Measurements from ENCODE around the gene PRRT4. TPM values are rescaled to one million over a fixed set of nuclear protein-coding genes. Genes with fewer than 3 reads are reported as not detected.

PRRT4 gene
- total and polyA plus RNA-seq, 9 of the 15 experiments (the other 6 are each of a cell fraction or from before 2014, with no cell fraction given): not detected

DNA sequence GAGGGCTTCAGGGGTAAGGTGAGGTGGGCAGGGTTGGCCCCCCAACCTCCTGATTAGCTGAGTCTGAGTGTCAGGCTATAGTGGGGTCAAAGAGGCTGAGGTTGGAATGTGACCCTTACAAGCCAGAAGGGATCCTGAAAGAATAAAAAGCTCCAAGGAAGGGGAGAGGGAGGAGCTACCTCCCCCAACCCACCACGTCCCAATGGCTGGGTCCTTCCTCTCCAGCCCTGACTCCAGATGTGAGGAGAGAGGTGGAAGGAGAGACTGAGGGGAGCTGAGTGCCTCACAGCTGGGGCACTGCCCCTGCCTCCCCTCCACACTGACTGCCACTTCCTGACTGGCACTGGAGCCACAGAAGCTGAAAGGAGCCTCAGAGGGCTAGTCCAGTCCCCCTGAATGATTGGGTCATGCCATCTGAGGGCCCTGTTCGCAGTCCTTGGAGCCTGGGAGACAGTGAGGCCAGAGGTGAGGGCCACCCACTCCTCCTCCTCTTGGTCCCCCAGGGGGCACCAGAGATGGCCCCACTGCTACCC lies 27.7 kb upstream of the PRRT4 start:
- no peak overlapping the region for H3K4me2 ChIP-seq (ENCODE audit: insufficient read depth, low read length)
- no peaks in the 10 kb centered on the region for H3K79me2 ChIP-seq (ENCODE audit: control insufficient read depth, insufficient read depth, low read length)
- no peak overlapping the region for H3K4me3 ChIP-seq
- WGBS (ENCODE audit: insufficient coverage, low coverage, missing lambda C conversion rate): 14% methylated on average over 2 of the region's 2 CpGs
- POLR2A ChIA-PET: interaction anchor here (0.6 to 2.3 kb wide), 9 partner anchors 9 to 1223 kb away, joined by 3 to 13 read pairs (median 4); no protein-coding TSS in a partner anchor
- peaks cover 0 to 15% of the 10 kb centered on the region in 2 experiments; a peak in 3 of 5 replicates for H3K4me1 ChIP-seq (replicated peaks in 1 of 2; ENCODE audit: control insufficient read depth in 2 of 2, insufficient read depth in 2 of 2, low read length in 2 of 2)
- in situ Hi-C loops (cut with MboI) (no loop called here), intact Hi-C loops (cut with micrococcal nuclease) (loop anchor here (10.0 kb wide), 1 partner anchor 154 kb away; no protein-coding TSS in a partner anchor)
- no peaks in the 10 kb centered on the region for H3K27me3 ChIP-seq (ENCODE audit: control insufficient read depth in 2 of 2, insufficient read depth in 2 of 2, low read length in 2 of 2)
- DNase-seq (ENCODE audit: extremely low read depth in 1 of 4, low spot score in 3 of 4): peak in 2 of 4 experiments; percentile 41 to 45
- peak overlapping the region in 1 of 2 experiments; percentile 56; a peak in 2 of 4 replicates for H3K9ac ChIP-seq (ENCODE audit: insufficient read depth in 1 of 2, low read depth in 2 of 2, low read length in 2 of 2)
- BruUV-seq (replicated peaks): no TSS peak
- TF ChIP-seq PYGO2 (tag; IDR thresholded peaks at IDR 0.05) (no peak), SRSF9 (IDR thresholded peaks at IDR 0.05; ENCODE audit: borderline replicate concordance, low read depth, low read length) (no peak), ZBTB7A (IDR thresholded peaks at IDR 0.05; ENCODE audit: borderline replicate concordance, control insufficient read depth, low read depth, low read length) (peak; percentile 61; the same call in 1 of the 2 replicates), ZNF175 (CRISPR knock-in tag; IDR thresholded peaks at IDR 0.05; ENCODE audit: low read depth) (no peak), TSC22D4 (tag; IDR thresholded peaks at IDR 0.05) (no peak), RB1 (IDR thresholded peaks at IDR 0.05; ENCODE audit: low read depth) (no peak), HEY1 (CRISPR knock-in tag; IDR thresholded peaks at IDR 0.05; ENCODE audit: borderline replicate concordance) (no peak)
- TF ChIP-seq, protein P1, sequence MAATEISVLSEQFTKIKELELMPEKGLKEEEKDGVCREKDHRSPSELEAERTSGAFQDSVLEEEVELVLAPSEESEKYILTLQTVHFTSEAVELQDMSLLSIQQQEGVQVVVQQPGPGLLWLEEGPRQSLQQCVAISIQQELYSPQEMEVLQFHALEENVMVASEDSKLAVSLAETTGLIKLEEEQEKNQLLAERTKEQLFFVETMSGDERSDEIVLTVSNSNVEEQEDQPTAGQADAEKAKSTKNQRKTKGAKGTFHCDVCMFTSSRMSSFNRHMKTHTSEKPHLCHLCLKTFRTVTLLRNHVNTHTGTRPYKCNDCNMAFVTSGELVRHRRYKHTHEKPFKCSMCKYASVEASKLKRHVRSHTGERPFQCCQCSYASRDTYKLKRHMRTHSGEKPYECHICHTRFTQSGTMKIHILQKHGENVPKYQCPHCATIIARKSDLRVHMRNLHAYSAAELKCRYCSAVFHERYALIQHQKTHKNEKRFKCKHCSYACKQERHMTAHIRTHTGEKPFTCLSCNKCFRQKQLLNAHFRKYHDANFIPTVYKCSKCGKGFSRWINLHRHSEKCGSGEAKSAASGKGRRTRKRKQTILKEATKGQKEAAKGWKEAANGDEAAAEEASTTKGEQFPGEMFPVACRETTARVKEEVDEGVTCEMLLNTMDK (IDR thresholded peaks at IDR 0.05; ENCODE audit: borderline replicate concordance, insufficient read depth, low read depth, low read length, poor library complexity, severe bottlenecking): peak; percentile 91
- TF ChIP-seq, protein P2, sequence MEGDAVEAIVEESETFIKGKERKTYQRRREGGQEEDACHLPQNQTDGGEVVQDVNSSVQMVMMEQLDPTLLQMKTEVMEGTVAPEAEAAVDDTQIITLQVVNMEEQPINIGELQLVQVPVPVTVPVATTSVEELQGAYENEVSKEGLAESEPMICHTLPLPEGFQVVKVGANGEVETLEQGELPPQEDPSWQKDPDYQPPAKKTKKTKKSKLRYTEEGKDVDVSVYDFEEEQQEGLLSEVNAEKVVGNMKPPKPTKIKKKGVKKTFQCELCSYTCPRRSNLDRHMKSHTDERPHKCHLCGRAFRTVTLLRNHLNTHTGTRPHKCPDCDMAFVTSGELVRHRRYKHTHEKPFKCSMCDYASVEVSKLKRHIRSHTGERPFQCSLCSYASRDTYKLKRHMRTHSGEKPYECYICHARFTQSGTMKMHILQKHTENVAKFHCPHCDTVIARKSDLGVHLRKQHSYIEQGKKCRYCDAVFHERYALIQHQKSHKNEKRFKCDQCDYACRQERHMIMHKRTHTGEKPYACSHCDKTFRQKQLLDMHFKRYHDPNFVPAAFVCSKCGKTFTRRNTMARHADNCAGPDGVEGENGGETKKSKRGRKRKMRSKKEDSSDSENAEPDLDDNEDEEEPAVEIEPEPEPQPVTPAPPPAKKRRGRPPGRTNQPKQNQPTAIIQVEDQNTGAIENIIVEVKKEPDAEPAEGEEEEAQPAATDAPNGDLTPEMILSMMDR (IDR thresholded peaks at IDR 0.05 in 2 of 3, conservative IDR thresholded peaks at IDR 0.05 in 1 of 3; ENCODE audit: insufficient read depth in 2 of 3, low read depth in 1 of 3, low read length in 3 of 3): peak; percentile 16 to 33 (median 32); a peak in 4 of 6 replicates
- H3K9me3 ChIP-seq (replicated peaks; ENCODE audit: control insufficient read depth, insufficient read depth, low read depth, low read length): no peaks in the 10 kb centered on the region
- H3K36me3 ChIP-seq (ENCODE audit: control insufficient read depth, insufficient read depth, low read length): peaks cover 18% of the 10 kb centered on the region; the same call in 1 of the 3 replicates
- no peak for FAIRE-seq
- CTCF ChIA-PET (ENCODE audit: low intra/inter-chr PET ratio): interaction anchor here (3.9 kb wide), 1 partner anchor 42 kb away, joined by 81 read pairs; no protein-coding TSS in a partner anchor
- no peak overlapping the region for H3K27ac ChIP-seq (ENCODE audit: extremely low read depth, low read depth, low read length)
- H4K20me1 ChIP-seq (replicated peaks; ENCODE audit: control insufficient read depth, insufficient read depth, low read length): 0 out of 2 replicates have a peak, but pooled peaks cover 19% of the 10 kb centered on the region
- H3K9me1 ChIP-seq (ENCODE audit: control insufficient read depth, insufficient read depth, low read length): peaks cover 3% of the 10 kb centered on the region
- ATAC-seq: peak; percentile 45
- H2AFZ ChIP-seq (ENCODE audit: low read depth, low read length): no peak overlapping the region

All from K562 (cell line).